CD4-positive, alpha-beta T cell (primary cell): Measurements from ENCODE around the gene TTYH3. TPM values are rescaled to one million over a fixed set of nuclear protein-coding genes. Genes with fewer than 3 reads are reported as not detected.

Experiments
- ATAC-seq: fragments of 200-7000 bp; cut with Tn5 transposase; one replicate; pipeline ENCODE4 v1.10.0; 2022; ENCODE audit warnings: mild to moderate bottlenecking; ENCODE audit not compliant: poor library complexity
- CTCF ChIA-PET: fragments of 350-600 bp; sonication (Branson Sonifier 250); formaldehyde crosslinking; loops from one replicate; lab custom pipeline; 2021; ENCODE audit warnings: antibody characterized with exemption, inconsistent platforms; lab: Charles Lee
- POLR2A ChIA-PET: fragments of 350-600 bp; sonication (Branson Sonifier 250); formaldehyde crosslinking; loops from one replicate; lab custom pipeline; 2021; ENCODE audit warnings: antibody characterized with exemption, inconsistent platforms; lab: Charles Lee
- DNase-seq, 14 experiments: peaks; one replicate each; pipeline ENCODE4 v3.0.0-alpha.2; 2013 to 2020; ENCODE audit warnings: mixed read lengths in 2 of 14
- H3K27ac ChIP-seq, 2 donors: one replicate each; pipeline versions ENCODE4 v1.5.1 to v1.7.0; 2013; ENCODE audit warnings: low read length in 2 of 2, low read depth in 1 of 2, mild to moderate bottlenecking in 1 of 2
- H3K27me3 ChIP-seq, 2 experiments: 1 replicate in 1 of 2; 2 replicates in 1 of 2; pipeline versions ENCODE4 v1.6.1 to v1.7.0; 2013; ENCODE audit warnings: low read length in 2 of 2, control low read depth in 1 of 2, mild to moderate bottlenecking in 1 of 2, moderate library complexity in 1 of 2; ENCODE audit not compliant: insufficient read depth in 2 of 2, control insufficient read depth in 1 of 2
- H3K36me3 ChIP-seq: one replicate; pipeline ENCODE4 v1.6.1; 2013; ENCODE audit warnings: low read length, control low read depth; ENCODE audit not compliant: insufficient read depth
- H3K4me1 ChIP-seq: one replicate; pipeline ENCODE4 v1.6.1; 2013; ENCODE audit warnings: low read length, control low read depth; ENCODE audit not compliant: insufficient read depth
- H3K4me3 ChIP-seq: one replicate; pipeline ENCODE4 v1.5.1; 2013; ENCODE audit warnings: mild to moderate bottlenecking, low read length, moderate library complexity
- H3K9me3 ChIP-seq, 2 experiments: 1 replicate in 1 of 2; 2 replicates in 1 of 2; pipeline versions ENCODE4 v1.6.1 to v1.7.0; 2013; ENCODE audit warnings: low read length in 2 of 2, mild to moderate bottlenecking in 2 of 2, control low read depth in 1 of 2, moderate library complexity in 1 of 2; ENCODE audit not compliant: control insufficient read depth in 1 of 2, insufficient read depth in 1 of 2
- H3K27ac Mint-ChIP-seq: one replicate; pipeline ENCODE4 v1.8.0; 2020; ENCODE audit warnings: mixed read lengths
- H3K27me3 Mint-ChIP-seq: one replicate; pipeline ENCODE4 v1.8.0; 2021; ENCODE audit warnings: mixed read lengths
- H3K36me3 Mint-ChIP-seq: one replicate; pipeline ENCODE4 v1.8.0; 2021; ENCODE audit warnings: low read depth, mixed read lengths
- H3K4me1 Mint-ChIP-seq: one replicate; pipeline ENCODE4 v1.8.0; 2021; ENCODE audit warnings: low read depth, mixed read lengths
- H3K4me3 Mint-ChIP-seq: one replicate; pipeline ENCODE4 v1.8.0; 2020; ENCODE audit warnings: mild to moderate bottlenecking, mixed read lengths
- H3K9me3 Mint-ChIP-seq: one replicate; pipeline ENCODE4 v1.8.0; 2020; ENCODE audit warnings: mixed read lengths
- CTCF ChIP-seq: fragments of 200-600 bp; IDR thresholded peaks from one replicate; pipeline ENCODE4 v1.8.0; 2022; ENCODE audit warnings: antibody characterized with exemption, mild to moderate bottlenecking
- intact Hi-C, 2 experiments: fragments of 100-400 bp; cut with DNase I in 1 of 2; cut with micrococcal nuclease in 1 of 2; formaldehyde crosslinking; loops; one replicate each; pipeline versions ENCODE4 v1.15.1 to v1.9.0; 2023 to 2025; cut with DNase I, micrococcal nuclease
- total RNA-seq, 174 experiments: library from RNA in 2 of 174; stranded (reverse) in 2 of 174; gene quantifications; one replicate each; pipeline ENCODE4 v1.2.3 and lab custom pipeline; 2021 to 2026

Gene TTYH3
- total RNA-seq, 2 experiments from 2014 or later = 7.9 to 9.3 TPM

DNA sequence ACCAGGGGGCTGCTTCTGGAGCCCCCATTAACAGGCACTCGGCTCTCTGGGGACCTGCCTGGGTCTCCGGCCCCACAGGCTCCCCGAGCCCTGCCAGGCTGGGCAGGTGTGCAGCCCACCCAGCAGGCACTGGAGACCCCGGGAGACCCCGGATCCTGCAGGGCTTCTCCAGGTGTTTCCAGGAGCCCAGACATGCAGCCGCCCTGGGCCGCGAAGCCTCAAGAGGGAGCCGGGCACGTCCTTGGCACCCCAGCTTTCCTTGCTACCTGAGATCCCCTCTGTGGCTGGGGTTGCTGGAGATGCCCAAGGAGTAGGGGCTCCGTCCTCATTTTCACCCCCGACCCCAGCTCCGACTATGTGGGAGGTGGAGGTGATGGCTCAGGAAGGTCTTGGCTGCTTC lies 48.5 kb downstream of the TTYH3 start:
- ChIA-PET CTCF (interaction anchor here (1.7 kb wide), 1 partner anchor 229 kb away, joined by 10 read pairs; no protein-coding TSS in a partner anchor), POLR2A (no interaction called here)
- intact Hi-C loops = no loop called here
- Mint-ChIP-seq H3K9me3 (no peaks in the 10 kb centered on the region), H3K4me1 (no peaks in the 10 kb centered on the region), H3K27ac (no peak overlapping the region), H3K4me3 (no peak overlapping the region), H3K27me3 (peaks cover 4% of the 10 kb centered on the region), H3K36me3 (no peaks in the 10 kb centered on the region)
- ATAC-seq (no peak), DNase-seq (peak in 1 of 14 experiments; percentile 16)
- no peak for TF ChIP-seq CTCF
- Histone ChIP-seq H3K9me3 (no peaks in the 10 kb centered on the region), H3K4me3 (no peak overlapping the region), H3K27me3 (no peaks in the 10 kb centered on the region), H3K36me3 (no peaks in the 10 kb centered on the region), H3K27ac (no peak overlapping the region), H3K4me1 (peaks cover 4% of the 10 kb centered on the region)

DNA sequence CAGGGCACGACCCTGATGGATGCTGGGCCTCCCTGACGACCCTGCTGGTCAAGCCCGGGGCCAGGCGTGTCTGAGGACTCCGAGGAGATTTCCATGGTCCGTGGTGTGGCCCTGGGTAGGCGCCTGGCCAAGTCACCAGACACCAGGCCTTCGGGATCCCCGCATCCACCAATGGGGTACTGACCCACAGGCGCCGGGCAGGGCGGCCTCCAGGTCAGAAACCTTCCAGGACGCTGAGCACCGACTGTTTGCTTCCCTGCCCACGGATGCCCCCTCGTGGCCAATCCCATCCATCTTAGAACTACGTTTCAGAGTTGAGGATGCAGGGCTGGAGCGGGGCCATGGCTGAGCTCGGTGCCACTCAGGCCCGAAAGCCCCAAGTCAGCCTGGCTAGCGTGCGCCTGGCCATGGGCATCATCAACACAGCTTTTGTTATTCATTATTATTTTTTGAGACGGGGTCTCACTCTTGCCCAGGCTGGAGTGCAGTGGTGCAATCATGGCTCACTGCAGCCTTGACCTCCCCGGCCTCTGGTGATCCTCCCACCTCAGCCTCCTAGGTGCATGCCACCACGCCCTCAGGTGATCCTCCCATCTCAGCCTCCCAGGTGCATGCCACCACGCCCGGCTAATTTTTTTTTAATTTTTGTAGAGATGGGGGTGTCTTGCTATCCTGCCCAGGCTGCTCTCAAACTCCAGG lies 49.2 kb downstream of the TTYH3 start:
- Histone ChIP-seq H3K9me3 (no peaks in the 10 kb centered on the region), H3K27me3 (no peaks in the 10 kb centered on the region), H3K4me3 (no peak overlapping the region), H3K4me1 (peaks cover 4% of the 10 kb centered on the region), H3K36me3 (no peaks in the 10 kb centered on the region), H3K27ac (no peak overlapping the region)
- intact Hi-C loops = loop anchor here in 1 of 2 experiments (1.0 kb wide), 2 partner anchors 204 to 230 kb away; no protein-coding TSS in a partner anchor
- POLR2A ChIA-PET = no interaction called here
- no peak for ATAC-seq
- Mint-ChIP-seq H3K27me3 (peaks cover 6% of the 10 kb centered on the region), H3K36me3 (no peaks in the 10 kb centered on the region), H3K9me3 (no peaks in the 10 kb centered on the region), H3K4me1 (no peaks in the 10 kb centered on the region), H3K4me3 (no peak overlapping the region), H3K27ac (no peak overlapping the region)
- peak in 13 of 14 experiments; percentile 14 to 74 (median 48) for DNase-seq
- TF ChIP-seq CTCF = peak; percentile 57
- CTCF ChIA-PET = interaction anchor here (1.6 to 1.7 kb wide), 2 partner anchors 10 to 230 kb away, joined by 5 to 10 read pairs; no protein-coding TSS in a partner anchor

DNA sequence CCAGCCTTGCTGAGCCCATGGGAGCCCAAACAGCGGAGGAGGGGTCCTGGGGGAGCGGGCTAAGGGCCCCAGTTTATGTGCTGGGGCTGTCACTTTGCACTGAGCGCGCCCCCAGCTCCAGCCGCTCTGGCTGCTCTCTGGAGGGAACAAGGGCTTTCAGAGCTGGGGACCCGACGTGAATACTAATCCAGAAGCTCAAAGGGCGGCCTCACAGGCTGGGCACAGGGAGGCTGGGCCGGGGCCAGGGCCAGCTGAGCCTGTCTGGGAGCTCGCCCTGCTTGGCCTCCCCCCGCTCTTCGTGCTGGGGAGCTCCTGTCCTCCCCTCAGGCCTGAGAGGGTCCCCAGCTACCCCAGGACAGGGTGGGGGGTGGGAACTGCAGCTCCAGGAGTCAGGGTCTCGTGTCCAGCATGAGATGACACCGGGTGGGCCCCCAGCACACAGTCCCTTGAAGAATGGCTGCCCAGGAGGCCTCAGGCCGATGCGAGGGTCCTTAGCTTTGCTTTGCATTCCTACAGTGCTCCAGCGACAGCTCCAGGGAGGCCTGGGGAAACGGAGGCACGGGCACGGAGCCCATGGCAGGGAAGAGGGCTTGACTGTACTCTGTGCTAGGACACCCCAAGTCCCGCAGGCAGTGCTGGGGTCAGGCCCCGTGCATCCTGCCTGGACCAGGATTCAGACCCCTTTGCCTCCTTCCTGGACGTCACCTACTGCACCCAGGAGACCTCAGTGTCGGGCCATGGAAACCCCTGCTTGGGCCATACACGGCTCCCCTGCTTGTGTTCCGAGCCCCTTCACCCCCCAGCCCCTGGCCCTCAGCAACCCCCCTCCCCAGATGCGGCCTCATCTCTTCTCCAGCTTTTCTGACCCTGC lies 50.4 kb downstream of the TTYH3 start:
- H3K27me3 Mint-ChIP-seq = peaks cover 12% of the 10 kb centered on the region

More for the DNA sequence above, 50.4 kb downstream of the TTYH3 start:
- Histone ChIP-seq H3K27me3 (peaks cover 2 to 3% of the 10 kb centered on the region in 2 experiments), H3K9me3 (no peaks in the 10 kb centered on the region), H3K4me3 (no peak overlapping the region), H3K27ac (no peak overlapping the region), H3K36me3 (no peaks in the 10 kb centered on the region), H3K4me1 (peaks cover 4% of the 10 kb centered on the region)
- POLR2A ChIA-PET = no interaction called here
- no peak overlapping the region for H3K27ac Mint-ChIP-seq
- ATAC-seq (no peak), DNase-seq (no peak)
- intact Hi-C loops = loop anchor here in 1 of 2 experiments (1.0 kb wide), 2 partner anchors 205 to 231 kb away; no protein-coding TSS in a partner anchor
- no peaks in the 10 kb centered on the region for H3K4me1 Mint-ChIP-seq
- no peaks in the 10 kb centered on the region for H3K36me3 Mint-ChIP-seq
- CTCF ChIA-PET = interaction anchor here (1.3 to 1.7 kb wide), 3 partner anchors 11 to 231 kb away, joined by 5 to 10 read pairs (median 5); no protein-coding TSS in a partner anchor
- no peaks in the 10 kb centered on the region for H3K9me3 Mint-ChIP-seq
- no peak overlapping the region for H3K4me3 Mint-ChIP-seq
- no peak for TF ChIP-seq CTCF
